A673 (cell line): ENCODE data around the gene LRRC8B. TPM values are rescaled to one million over a fixed set of nuclear protein-coding genes. Genes with fewer than 3 reads are reported as not detected.
A peak's percentile ranks its signal among the peaks of the same experiment; 100 is the strongest.

ENCODE experiments used
- BruUV-seq: library from RNA; stranded (reverse); fragments of 400-500 nt; replicated peaks from 2 replicates; lab custom pipeline; 2021; lab: Mats Ljungman, UMichigan
- CTCF ChIA-PET: fragments of 300-600 bp; sonication (Branson Sonifier 250); formaldehyde crosslinking; loops from one replicate; lab custom pipeline; 2022; ENCODE audit warnings: antibody characterized with exemption; lab: Charles Lee
- POLR2A ChIA-PET: fragments of 300-600 bp; sonication (Branson Sonifier 250); formaldehyde crosslinking; loops from one replicate; lab custom pipeline; 2022; ENCODE audit warnings: antibody characterized with exemption; ENCODE audit not compliant: low non-redundant PET; lab: Charles Lee
- DNase-seq: peaks from one replicate; pipeline ENCODE4 v3.0.0-alpha.2; 2015; ENCODE audit warnings: low spot score
- H3K27ac ChIP-seq: fragments of 200-600 bp; sonication (generic); 2 replicates; pipeline ENCODE4 v1.5.1; 2016; ENCODE audit warnings: mixed run types, low read depth, mild to moderate bottlenecking, mixed read lengths, antibody characterized with exemption, low read length; ENCODE audit not compliant: poor library complexity, severe bottlenecking
- H3K27me3 ChIP-seq: fragments of 200-600 bp; sonication (generic); replicated peaks from 2 replicates; pipeline ENCODE4 v1.6.1; 2017; ENCODE audit warnings: mixed run types, low read depth, mild to moderate bottlenecking, mixed read lengths, antibody characterized with exemption, low read length; ENCODE audit not compliant: insufficient read depth, poor library complexity
- H3K36me3 ChIP-seq: fragments of 200-600 bp; sonication (generic); 2 replicates; pipeline ENCODE4 v1.6.1; 2016; ENCODE audit warnings: mixed run types, mild to moderate bottlenecking, mixed read lengths, antibody characterized with exemption, low read length; ENCODE audit not compliant: insufficient read depth, poor library complexity, severe bottlenecking
- H3K4me1 ChIP-seq: fragments of 200-600 bp; sonication (generic); 2 replicates; pipeline ENCODE4 v1.6.1; 2017; ENCODE audit warnings: mixed run types, mild to moderate bottlenecking, mixed read lengths, antibody characterized with exemption, low read length; ENCODE audit not compliant: insufficient read depth, poor library complexity, severe bottlenecking
- H3K4me3 ChIP-seq: fragments of 200-600 bp; sonication (generic); 2 replicates; pipeline ENCODE4 v1.5.1; 2016; ENCODE audit warnings: low read depth, mixed run types, mild to moderate bottlenecking, mixed read lengths, low read length; ENCODE audit not compliant: poor library complexity, severe bottlenecking
- H3K9me3 ChIP-seq: fragments of 200-600 bp; sonication (generic); 2 replicates; pipeline ENCODE4 v1.6.1; 2016; ENCODE audit warnings: mixed run types, low read depth, mild to moderate bottlenecking, mixed read lengths, antibody characterized with exemption, low read length; ENCODE audit not compliant: poor library complexity, severe bottlenecking
- EZH2 ChIP-seq: fragments of 200-600 bp; sonication (generic); IDR thresholded peaks from 2 replicates; pipeline ENCODE4 v1.6.1; 2017; ENCODE audit warnings: borderline replicate concordance, low read depth, mild to moderate bottlenecking, mixed read lengths, antibody characterized with exemption, low read length; ENCODE audit not compliant: poor library complexity, severe bottlenecking
- intact Hi-C: fragments of 100-400 bp; cut with micrococcal nuclease; formaldehyde crosslinking; loops from one replicate; pipeline ENCODE4 v1.10.0; 2022; ENCODE audit not compliant: unreplicated experiment
- total RNA-seq: library from RNA; stranded (reverse); gene quantifications from 2 replicates; pipeline ENCODE4 v1.2.3, GENCODE V29; 2021
- TF ChIP-seq, protein P1 (sequence below): fragments of 300-800, 200-600 bp; sonication (generic); conservative IDR thresholded peaks from 2 replicates; pipeline ENCODE4 v1.5.1; 2017; ENCODE audit warnings: low read depth, mild to moderate bottlenecking, antibody characterized with exemption, low read length, moderate library complexity, mixed read lengths

The LRRC8B gene
- total RNA-seq, 1 experiment from 2014 or later: 18.9 TPM

DNA sequence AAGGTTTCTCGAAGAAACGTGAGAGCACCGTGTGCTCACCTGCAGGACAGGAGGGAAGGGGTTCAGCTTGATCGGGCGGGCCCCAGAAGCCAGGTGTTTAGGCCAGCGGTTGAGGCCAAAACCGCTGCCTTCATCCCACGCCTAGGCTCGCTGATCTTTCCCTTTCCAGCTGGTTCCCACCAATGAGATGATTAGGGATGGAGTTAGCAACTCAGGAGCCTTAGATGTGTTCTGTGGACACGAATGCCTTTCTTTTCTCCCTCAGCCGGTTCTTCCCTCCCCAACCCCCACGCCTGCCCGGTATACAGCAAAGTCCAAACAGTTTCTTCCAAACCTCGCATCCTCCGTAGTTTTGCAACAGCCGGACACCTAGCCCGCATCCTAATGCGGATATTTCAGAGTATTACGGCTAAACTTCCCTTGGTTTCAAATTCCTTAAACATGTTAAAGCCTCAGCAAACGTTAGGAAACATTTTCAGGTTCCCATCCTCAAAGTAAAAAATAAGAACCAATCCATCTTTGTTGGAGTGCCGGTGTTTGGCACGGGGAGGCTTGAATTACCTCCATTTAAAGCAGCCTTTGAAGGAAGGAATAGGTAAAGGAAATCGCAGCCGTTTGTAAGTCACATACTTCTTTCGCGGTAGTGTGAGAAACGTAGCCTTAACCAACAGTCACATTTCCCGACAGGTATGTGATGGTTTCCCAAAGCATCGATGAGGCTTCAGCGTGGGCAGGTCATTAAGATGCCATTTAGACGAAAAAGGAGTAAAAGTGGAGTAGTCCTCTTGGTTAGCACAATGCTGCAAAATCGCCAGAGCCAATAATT lies 109.4 kb downstream of the LRRC8B start:
- POLR2A ChIA-PET: no interaction called here
- intact Hi-C loops: loop anchor here (5.0 to 10.0 kb wide), 2 partner anchors 83 to 351 kb away; no protein-coding TSS in a partner anchor
- CTCF ChIA-PET: interaction anchor here (1.3 kb wide), 1 partner anchor 129 kb away, joined by 3 read pairs; no protein-coding TSS in a partner anchor
- peaks cover 8% of the 10 kb centered on the region for H3K4me1 ChIP-seq
- TSS peak; percentile 33 for BruUV-seq
- TF ChIP-seq, protein P1, sequence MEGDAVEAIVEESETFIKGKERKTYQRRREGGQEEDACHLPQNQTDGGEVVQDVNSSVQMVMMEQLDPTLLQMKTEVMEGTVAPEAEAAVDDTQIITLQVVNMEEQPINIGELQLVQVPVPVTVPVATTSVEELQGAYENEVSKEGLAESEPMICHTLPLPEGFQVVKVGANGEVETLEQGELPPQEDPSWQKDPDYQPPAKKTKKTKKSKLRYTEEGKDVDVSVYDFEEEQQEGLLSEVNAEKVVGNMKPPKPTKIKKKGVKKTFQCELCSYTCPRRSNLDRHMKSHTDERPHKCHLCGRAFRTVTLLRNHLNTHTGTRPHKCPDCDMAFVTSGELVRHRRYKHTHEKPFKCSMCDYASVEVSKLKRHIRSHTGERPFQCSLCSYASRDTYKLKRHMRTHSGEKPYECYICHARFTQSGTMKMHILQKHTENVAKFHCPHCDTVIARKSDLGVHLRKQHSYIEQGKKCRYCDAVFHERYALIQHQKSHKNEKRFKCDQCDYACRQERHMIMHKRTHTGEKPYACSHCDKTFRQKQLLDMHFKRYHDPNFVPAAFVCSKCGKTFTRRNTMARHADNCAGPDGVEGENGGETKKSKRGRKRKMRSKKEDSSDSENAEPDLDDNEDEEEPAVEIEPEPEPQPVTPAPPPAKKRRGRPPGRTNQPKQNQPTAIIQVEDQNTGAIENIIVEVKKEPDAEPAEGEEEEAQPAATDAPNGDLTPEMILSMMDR: no peak
- no peak for TF ChIP-seq EZH2
- peak overlapping the region; percentile 94 for H3K4me3 ChIP-seq
- peak overlapping the region; percentile 79 for H3K27ac ChIP-seq
- no peaks in the 10 kb centered on the region for H3K36me3 ChIP-seq
- H3K27me3 ChIP-seq: no peaks in the 10 kb centered on the region
- DNase-seq: peak; percentile 18
- no peaks in the 10 kb centered on the region for H3K9me3 ChIP-seq

- TF ChIP-seq, protein P1: no peak
- no peak for TF ChIP-seq EZH2
- Histone ChIP-seq H3K4me1 (peaks cover 8% of the 10 kb centered on the region), H3K27me3 (no peaks in the 10 kb centered on the region), H3K9me3 (no peaks in the 10 kb centered on the region), H3K4me3 (no peak overlapping the region), H3K27ac (no peak overlapping the region), H3K36me3 (no peaks in the 10 kb centered on the region)
- POLR2A ChIA-PET: interaction anchor here (0.5 kb wide), 1 partner anchor 128 kb away, joined by 18 read pairs; no protein-coding TSS in a partner anchor
- CTCF ChIA-PET: interaction anchor here (1.3 kb wide), 1 partner anchor 127 kb away, joined by 3 read pairs; no protein-coding TSS in a partner anchor
- no TSS peak for BruUV-seq
- peak; percentile 39 for DNase-seq
- intact Hi-C loops: loop anchor here (10.0 kb wide), 1 partner anchor 349 kb away; no protein-coding TSS in a partner anchor
These were observed 111.5 kb downstream of the LRRC8B start for GRCh38 chr1:89635825-89636815.

DNA sequence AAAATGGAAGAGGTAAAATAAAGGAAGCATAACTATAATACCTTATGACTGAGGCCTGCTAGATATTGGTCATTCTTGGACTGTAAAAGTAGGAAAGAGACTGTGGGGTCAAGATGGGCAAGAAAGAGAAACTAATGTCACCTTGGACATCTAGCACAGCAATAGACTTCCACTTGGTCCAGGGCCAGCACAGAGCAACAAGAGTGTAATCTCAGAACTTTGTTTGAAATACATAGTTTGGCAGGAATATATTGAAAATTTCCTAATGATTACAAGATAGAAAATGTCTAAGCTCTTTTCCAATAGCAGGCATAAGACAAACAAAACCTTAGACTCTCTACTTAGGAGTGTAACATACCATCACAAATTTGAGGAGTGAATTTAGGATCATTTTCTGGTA lies 112.9 kb downstream of the LRRC8B start:
- no peak for DNase-seq
- no TSS peak for BruUV-seq
- intact Hi-C loops: loop anchor here (10.0 kb wide), 1 partner anchor 347 kb away; no protein-coding TSS in a partner anchor
- no peak for TF ChIP-seq EZH2
- TF ChIP-seq, protein P1: no peak
- H3K27me3 ChIP-seq: no peaks in the 10 kb centered on the region
- H3K4me3 ChIP-seq: no peak overlapping the region
- H3K36me3 ChIP-seq: no peaks in the 10 kb centered on the region
- H3K27ac ChIP-seq: no peak overlapping the region
- CTCF ChIA-PET: no interaction called here
- POLR2A ChIA-PET: no interaction called here
- no peaks in the 10 kb centered on the region for H3K9me3 ChIP-seq
- H3K4me1 ChIP-seq: peaks cover 19% of the 10 kb centered on the region
